ENCODE data around the gene KIF21B. TPM values are rescaled to one million over a fixed set of nuclear protein-coding genes. Genes with fewer than 3 reads are reported as not detected.

Gene KIF21B
- total RNA-seq, 4 donors from 2014 or later = 0.82 to 3.2 (median 2.1) TPM

- TF ChIP-seq, protein P1, sequence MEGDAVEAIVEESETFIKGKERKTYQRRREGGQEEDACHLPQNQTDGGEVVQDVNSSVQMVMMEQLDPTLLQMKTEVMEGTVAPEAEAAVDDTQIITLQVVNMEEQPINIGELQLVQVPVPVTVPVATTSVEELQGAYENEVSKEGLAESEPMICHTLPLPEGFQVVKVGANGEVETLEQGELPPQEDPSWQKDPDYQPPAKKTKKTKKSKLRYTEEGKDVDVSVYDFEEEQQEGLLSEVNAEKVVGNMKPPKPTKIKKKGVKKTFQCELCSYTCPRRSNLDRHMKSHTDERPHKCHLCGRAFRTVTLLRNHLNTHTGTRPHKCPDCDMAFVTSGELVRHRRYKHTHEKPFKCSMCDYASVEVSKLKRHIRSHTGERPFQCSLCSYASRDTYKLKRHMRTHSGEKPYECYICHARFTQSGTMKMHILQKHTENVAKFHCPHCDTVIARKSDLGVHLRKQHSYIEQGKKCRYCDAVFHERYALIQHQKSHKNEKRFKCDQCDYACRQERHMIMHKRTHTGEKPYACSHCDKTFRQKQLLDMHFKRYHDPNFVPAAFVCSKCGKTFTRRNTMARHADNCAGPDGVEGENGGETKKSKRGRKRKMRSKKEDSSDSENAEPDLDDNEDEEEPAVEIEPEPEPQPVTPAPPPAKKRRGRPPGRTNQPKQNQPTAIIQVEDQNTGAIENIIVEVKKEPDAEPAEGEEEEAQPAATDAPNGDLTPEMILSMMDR (IDR thresholded peaks at IDR 0.05; ENCODE audit: low read depth) = no peak
Observed at GRCh38 chr1:201049248-201049831, 25.8 kb upstream of the KIF21B start.

GRCh38 chr1:201048521-201048920 lies 25.0 kb upstream of the KIF21B start:
- TF ChIP-seq, protein P1 (IDR thresholded peaks at IDR 0.05; ENCODE audit: low read depth) = no peak

DNA sequence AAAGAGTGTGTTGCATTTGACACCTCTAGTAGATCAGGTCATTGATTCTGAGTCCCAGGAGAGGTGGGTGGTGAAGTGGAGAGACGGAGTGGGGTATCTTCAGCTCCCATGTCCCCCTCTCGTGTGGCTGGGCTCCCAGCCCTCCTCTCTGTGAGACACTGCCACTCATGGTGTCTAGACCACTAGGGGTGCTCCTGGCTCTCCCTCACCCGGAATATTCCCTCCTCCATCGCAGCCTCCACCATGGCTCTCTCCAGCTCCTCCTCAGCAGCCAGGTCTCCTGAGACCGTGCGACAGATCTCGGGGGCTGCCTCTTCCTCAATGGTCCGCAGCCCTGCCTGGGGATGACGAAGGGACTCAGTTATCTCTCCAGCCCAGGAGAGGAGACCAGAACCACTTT lies 20.6 kb upstream of the KIF21B start:
- TF ChIP-seq, protein P1 (IDR thresholded peaks at IDR 0.05; ENCODE audit: low read depth) = no peak

GRCh38 chr1:201042779-201043461 lies 19.4 kb upstream of the KIF21B start:
- TF ChIP-seq, protein P1 (IDR thresholded peaks at IDR 0.05; ENCODE audit: low read depth) = no peak

DNA sequence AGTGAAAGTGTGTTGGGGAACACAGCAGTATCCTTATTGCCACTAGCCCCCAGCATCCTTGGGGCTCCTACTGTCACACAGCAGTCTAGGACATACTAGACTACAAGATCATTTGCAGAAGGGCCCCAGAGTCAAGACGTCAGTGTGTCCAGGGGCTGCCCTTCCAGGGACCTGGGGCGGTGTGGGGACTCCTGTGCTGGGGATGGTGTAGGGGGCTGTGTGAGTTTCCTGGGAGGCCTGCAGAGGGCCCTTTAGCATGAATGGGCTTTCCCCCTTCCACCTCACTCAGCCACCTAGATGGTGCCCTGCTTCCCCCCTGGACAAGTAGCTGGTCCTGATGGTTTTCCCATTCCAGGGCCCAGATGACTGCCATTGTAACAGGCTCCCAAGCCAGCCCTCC lies 17.5 kb upstream of the KIF21B start:
- TF ChIP-seq, protein P1 (IDR thresholded peaks at IDR 0.05; ENCODE audit: low read depth) = no peak

DNA sequence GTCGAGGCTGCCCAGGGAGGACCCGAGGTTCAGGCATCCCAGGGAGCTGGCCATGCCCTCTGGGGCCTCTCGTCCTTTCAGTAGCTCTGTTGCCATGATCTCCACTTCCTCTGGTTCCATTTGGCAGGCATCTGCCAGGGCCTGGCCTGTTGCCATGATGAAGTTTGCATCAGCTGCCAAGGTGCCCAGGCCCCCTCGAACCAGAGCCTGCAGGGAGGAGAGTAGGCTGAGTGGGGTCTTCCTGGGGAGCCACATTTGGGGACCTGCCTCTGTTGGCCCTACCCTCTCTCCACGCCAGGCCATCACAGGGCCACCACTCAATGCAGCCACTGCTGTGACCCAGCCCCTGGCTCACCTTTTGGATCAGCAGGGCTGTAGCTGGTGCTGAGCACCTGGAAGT lies 16.4 kb upstream of the KIF21B start:
- TF ChIP-seq, protein P1 (IDR thresholded peaks at IDR 0.05; ENCODE audit: low read depth) = no peak

- TF ChIP-seq, protein P1 (IDR thresholded peaks at IDR 0.05; ENCODE audit: low read depth) = no peak
Observed at GRCh38 chr1:201039418-201039817, 15.9 kb upstream of the KIF21B start.
